Activated CD8-positive, alpha-beta T cell treated with anti-CD3 and anti-CD28 coated beads for 36 hours (primary cell): ENCODE results near the gene NEO1. TPM values are rescaled to one million over a fixed set of nuclear protein-coding genes. Genes with fewer than 3 reads are reported as not detected.

Experiments
- ATAC-seq: fragments of 200-7000 bp; cut with Tn5 transposase; one replicate; pipeline ENCODE4 v1.10.0; 2021; ENCODE audit warnings: mild to moderate bottlenecking, moderate library complexity
- CTCF ChIA-PET: fragments of 350-600 bp; sonication (Branson Sonifier 250); formaldehyde crosslinking; loops from one replicate; lab custom pipeline; 2021; ENCODE audit warnings: antibody characterized with exemption; lab: Charles Lee
- POLR2A ChIA-PET: fragments of 350-600 bp; sonication (Branson Sonifier 250); formaldehyde crosslinking; loops from one replicate; lab custom pipeline; 2021; ENCODE audit warnings: antibody characterized with exemption; lab: Charles Lee
- DNase-seq: peaks from one replicate; pipeline ENCODE4 v3.0.0-alpha.2; 2020
- H3K27ac Mint-ChIP-seq: one replicate; pipeline ENCODE4 v1.8.0; 2021; ENCODE audit warnings: mild to moderate bottlenecking, mixed read lengths
- H3K27me3 Mint-ChIP-seq: one replicate; pipeline ENCODE4 v1.8.0; 2021; ENCODE audit warnings: mixed read lengths
- H3K36me3 Mint-ChIP-seq: one replicate; pipeline ENCODE4 v1.8.0; 2021; ENCODE audit warnings: low read depth, mixed read lengths
- H3K4me1 Mint-ChIP-seq: one replicate; pipeline ENCODE4 v1.8.0; 2021; ENCODE audit warnings: low read depth, mixed read lengths
- H3K4me3 Mint-ChIP-seq: one replicate; pipeline ENCODE4 v1.8.0; 2021; ENCODE audit warnings: mild to moderate bottlenecking, moderate library complexity, mixed read lengths
- H3K9me3 Mint-ChIP-seq: one replicate; pipeline ENCODE4 v1.8.0; 2021; ENCODE audit warnings: mixed read lengths
- intact Hi-C: fragments of 100-400 bp; cut with micrococcal nuclease; formaldehyde crosslinking; loops from one replicate; pipeline ENCODE4 v1.10.0; 2022
- total RNA-seq, 2 experiments: library from RNA; stranded (reverse); gene quantifications; one replicate each; pipeline ENCODE4 v1.2.3, GENCODE V29; 2021
- TF ChIP-seq, protein P1 (sequence below): fragments of 200-600 bp; IDR thresholded peaks from one replicate; pipeline ENCODE4 v1.8.0; 2022; ENCODE audit warnings: antibody characterized with exemption, mild to moderate bottlenecking

NEO1 gene
- total RNA-seq, 2 experiments from 2014 or later, result 2.8 to 3.1 TPM

DNA sequence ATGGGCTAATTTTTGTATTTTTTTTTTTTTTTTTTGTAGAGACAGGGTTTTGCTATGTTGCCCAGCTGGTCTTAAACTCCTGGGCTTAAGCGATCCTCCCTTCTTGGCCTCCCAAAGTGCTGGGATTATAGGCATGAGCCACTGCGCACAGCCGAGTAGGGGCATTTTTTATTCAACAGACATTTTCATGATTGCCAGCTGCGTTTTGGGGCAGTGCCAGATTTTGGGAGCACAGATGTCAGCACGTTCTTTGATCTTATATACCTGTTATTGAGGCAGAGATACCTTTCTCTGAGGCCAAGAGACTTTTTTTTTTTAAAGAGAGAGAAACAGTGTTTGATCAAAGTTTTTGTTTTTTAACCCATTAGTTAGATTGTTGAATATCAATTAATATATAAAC lies 16.8 kb downstream of the NEO1 start:
- Mint-ChIP-seq H3K27ac (no peak overlapping the region), H3K4me1 (no peaks in the 10 kb centered on the region), H3K27me3 (peaks cover 12% of the 10 kb centered on the region), H3K4me3 (no peak overlapping the region), H3K9me3 (no peaks in the 10 kb centered on the region), H3K36me3 (no peaks in the 10 kb centered on the region)
- TF ChIP-seq, protein P1, sequence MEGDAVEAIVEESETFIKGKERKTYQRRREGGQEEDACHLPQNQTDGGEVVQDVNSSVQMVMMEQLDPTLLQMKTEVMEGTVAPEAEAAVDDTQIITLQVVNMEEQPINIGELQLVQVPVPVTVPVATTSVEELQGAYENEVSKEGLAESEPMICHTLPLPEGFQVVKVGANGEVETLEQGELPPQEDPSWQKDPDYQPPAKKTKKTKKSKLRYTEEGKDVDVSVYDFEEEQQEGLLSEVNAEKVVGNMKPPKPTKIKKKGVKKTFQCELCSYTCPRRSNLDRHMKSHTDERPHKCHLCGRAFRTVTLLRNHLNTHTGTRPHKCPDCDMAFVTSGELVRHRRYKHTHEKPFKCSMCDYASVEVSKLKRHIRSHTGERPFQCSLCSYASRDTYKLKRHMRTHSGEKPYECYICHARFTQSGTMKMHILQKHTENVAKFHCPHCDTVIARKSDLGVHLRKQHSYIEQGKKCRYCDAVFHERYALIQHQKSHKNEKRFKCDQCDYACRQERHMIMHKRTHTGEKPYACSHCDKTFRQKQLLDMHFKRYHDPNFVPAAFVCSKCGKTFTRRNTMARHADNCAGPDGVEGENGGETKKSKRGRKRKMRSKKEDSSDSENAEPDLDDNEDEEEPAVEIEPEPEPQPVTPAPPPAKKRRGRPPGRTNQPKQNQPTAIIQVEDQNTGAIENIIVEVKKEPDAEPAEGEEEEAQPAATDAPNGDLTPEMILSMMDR, result no peak
- intact Hi-C loops, result no loop called here
- ChIA-PET CTCF (interaction anchor here (0.6 to 1.5 kb wide), 2 partner anchors 347 to 498 kb away, joined by 3 read pairs; no protein-coding TSS in a partner anchor), POLR2A (no interaction called here)
- no peak for DNase-seq
- ATAC-seq, result no peak

DNA sequence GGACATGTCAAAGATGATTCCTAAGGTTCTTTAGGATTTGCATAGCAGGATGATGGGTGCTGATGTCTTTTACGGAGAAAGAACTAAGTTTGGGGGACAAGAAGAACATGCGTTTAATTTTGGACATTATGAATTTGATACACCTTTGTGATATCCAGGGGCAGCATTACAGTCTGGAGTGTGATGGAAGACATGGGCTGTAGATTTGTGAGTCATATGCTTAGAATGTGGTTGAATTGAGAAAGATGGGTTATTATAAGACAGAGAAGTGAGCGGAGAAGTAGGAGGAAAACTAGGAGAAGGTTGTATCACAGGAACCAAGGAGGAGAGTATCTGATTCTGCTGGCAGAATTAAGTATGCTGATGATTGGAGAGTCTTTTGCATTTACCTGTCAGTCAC lies 20.6 kb downstream of the NEO1 start:
- Mint-ChIP-seq H3K4me3 (no peak overlapping the region), H3K9me3 (no peaks in the 10 kb centered on the region), H3K27me3 (no peaks in the 10 kb centered on the region), H3K4me1 (no peaks in the 10 kb centered on the region), H3K27ac (no peak overlapping the region), H3K36me3 (no peaks in the 10 kb centered on the region)
- CTCF ChIA-PET, result no interaction called here
- POLR2A ChIA-PET, result interaction anchor here (0.9 kb wide), 1 partner anchor 239 kb away, joined by 3 read pairs; no protein-coding TSS in a partner anchor
- ATAC-seq (no peak), DNase-seq (no peak)
- intact Hi-C loops, result no loop called here
- TF ChIP-seq, protein P1, result no peak

DNA sequence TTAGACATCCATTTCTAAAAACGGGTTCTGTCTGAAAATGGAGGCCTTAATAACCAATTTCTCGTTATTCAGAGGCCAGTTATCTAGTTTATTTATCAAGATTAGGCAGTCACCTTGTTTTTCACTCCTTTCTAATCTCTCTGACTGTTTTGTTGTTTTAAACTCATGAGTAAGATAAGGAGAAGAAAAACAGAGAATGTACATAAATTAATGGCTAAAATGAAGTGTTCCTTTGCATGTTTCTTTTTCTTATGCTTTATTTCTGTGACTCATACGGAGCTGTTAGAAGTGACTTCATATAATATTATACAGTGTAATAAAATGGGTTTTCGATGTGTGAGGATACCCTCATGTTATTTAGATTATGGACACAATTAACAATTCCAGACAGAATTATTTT lies 22.0 kb downstream of the NEO1 start:
- H3K9me3 Mint-ChIP-seq, result no peaks in the 10 kb centered on the region
- no peaks in the 10 kb centered on the region for H3K36me3 Mint-ChIP-seq
- no peak overlapping the region for H3K27ac Mint-ChIP-seq
- no peaks in the 10 kb centered on the region for H3K4me1 Mint-ChIP-seq
- TF ChIP-seq, protein P1, result no peak
- POLR2A ChIA-PET, result no interaction called here
- ATAC-seq (no peak), DNase-seq (no peak)
- H3K27me3 Mint-ChIP-seq, result no peaks in the 10 kb centered on the region
- H3K4me3 Mint-ChIP-seq, result no peak overlapping the region
- CTCF ChIA-PET, result no interaction called here
- intact Hi-C loops, result no loop called here

DNA sequence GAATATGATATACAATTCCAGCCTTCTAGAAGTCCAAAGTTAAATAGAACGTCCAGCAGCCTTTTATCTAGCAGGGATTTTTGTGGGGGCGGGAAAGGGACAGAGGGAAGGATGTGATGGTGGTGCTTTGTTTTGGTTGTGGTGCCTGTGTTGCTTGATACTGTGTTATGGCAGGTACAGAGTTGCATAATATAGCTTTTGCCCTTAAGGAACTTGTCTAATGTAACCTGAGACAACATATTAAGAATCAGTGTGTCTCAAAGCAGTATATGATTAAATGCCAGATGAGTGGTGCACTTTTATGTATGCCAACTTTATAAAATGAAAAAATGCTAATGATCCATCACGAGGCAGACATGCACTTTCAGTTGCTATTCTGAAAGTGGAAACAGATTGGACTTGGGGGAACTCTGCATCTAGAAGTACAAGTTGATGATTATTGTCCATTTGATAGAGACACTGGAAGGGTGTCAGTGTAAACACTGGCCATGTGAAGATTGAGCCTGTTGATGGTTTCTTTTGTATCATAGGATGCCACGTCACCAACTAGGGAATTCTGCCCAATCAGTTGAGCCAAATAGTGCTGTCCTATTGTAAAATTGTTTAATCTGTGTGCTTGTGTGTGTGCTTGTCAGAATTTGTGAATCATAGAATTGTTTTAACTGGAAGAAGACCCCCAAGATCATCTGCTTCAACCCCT lies 23.0 kb downstream of the NEO1 start:
- no peaks in the 10 kb centered on the region for H3K36me3 Mint-ChIP-seq
- CTCF ChIA-PET, result no interaction called here
- no peaks in the 10 kb centered on the region for H3K27me3 Mint-ChIP-seq
- POLR2A ChIA-PET, result interaction anchor here (0.8 kb wide), 1 partner anchor 37 kb away, joined by 3 read pairs; no protein-coding TSS in a partner anchor
- H3K27ac Mint-ChIP-seq, result no peak overlapping the region
- TF ChIP-seq, protein P1, result no peak
- H3K9me3 Mint-ChIP-seq, result no peaks in the 10 kb centered on the region
- ATAC-seq (no peak), DNase-seq (no peak)
- H3K4me1 Mint-ChIP-seq, result no peaks in the 10 kb centered on the region
- intact Hi-C loops, result loop anchor here (5.0 kb wide), 1 partner anchor 278 kb away; no protein-coding TSS in a partner anchor
- no peak overlapping the region for H3K4me3 Mint-ChIP-seq

DNA sequence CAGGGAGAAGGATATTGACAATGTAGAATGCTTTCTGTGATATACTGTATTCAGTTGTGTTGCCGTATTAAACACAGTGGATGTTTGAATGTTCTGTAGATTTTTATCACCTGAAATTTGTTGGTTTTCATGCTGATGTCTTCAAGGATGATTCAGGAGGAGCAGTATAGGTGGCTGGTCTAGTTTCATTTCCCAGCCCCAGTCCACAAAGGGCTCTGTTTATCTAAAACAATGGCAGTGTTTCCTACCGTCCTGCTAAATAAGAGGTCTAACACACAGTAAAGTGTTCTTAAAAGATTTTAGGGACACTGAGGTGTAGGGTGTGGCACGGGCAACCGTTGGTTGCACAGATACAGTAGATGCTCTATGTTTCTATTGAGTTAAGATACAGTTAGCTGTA lies 26.0 kb downstream of the NEO1 start:
- intact Hi-C loops, result loop anchor here (5.0 kb wide), 1 partner anchor 281 kb away; no protein-coding TSS in a partner anchor
- Mint-ChIP-seq H3K4me3 (no peak overlapping the region), H3K9me3 (no peaks in the 10 kb centered on the region), H3K27me3 (peaks cover 3% of the 10 kb centered on the region), H3K4me1 (no peaks in the 10 kb centered on the region), H3K27ac (no peak overlapping the region), H3K36me3 (no peaks in the 10 kb centered on the region)
- POLR2A ChIA-PET, result interaction anchor here (0.7 kb wide), 1 partner anchor 16 kb away, joined by 3 read pairs; no protein-coding TSS in a partner anchor
- TF ChIP-seq, protein P1, result no peak
- CTCF ChIA-PET, result no interaction called here
- no peak for ATAC-seq
- DNase-seq, result no peak
